HCT116 (cell line): ENCODE measurements around the gene MFAP1.
"Not testable (repeated sequence)": the region's sequence is repeated elsewhere in the genome, so short reads cannot be mapped to it uniquely, and the experiment has no call there.

ENCODE experiments used
- EGR1 ChIP-seq: IDR thresholded peaks from 2 replicates; pipeline ENCODE4 v1.6.1; 2012; ENCODE audit warnings: low read depth
- POLR2A ChIP-seq: IDR thresholded peaks from 2 replicates; pipeline ENCODE4 v1.7.0; 2011; ENCODE audit warnings: borderline replicate concordance; ENCODE audit not compliant: insufficient read depth, insufficient read length; ENCODE audit errors: extremely low read depth
- TF ChIP-seq, protein P1 (sequence below), 3 experiments: fragments of 200-600 bp in 1 of 3; sonication (generic) in 1 of 3; IDR thresholded peaks in 2 of 3; conservative IDR thresholded peaks in 1 of 3; 2 replicates each; pipeline ENCODE4 v1.5.1; 2012 to 2017; ENCODE audit warnings: low read depth in 2 of 3, low read length in 2 of 3, antibody characterized with exemption in 1 of 3, borderline replicate concordance in 1 of 3, control low read depth in 1 of 3, mild to moderate bottlenecking in 1 of 3, mixed read lengths in 1 of 3, mixed run types in 1 of 3, moderate library complexity in 1 of 3; ENCODE audit not compliant: insufficient read depth in 1 of 3
- TF ChIP-seq, protein P2 (sequence below): IDR thresholded peaks from 2 replicates; pipeline ENCODE4 v1.6.1; 2012

DNA sequence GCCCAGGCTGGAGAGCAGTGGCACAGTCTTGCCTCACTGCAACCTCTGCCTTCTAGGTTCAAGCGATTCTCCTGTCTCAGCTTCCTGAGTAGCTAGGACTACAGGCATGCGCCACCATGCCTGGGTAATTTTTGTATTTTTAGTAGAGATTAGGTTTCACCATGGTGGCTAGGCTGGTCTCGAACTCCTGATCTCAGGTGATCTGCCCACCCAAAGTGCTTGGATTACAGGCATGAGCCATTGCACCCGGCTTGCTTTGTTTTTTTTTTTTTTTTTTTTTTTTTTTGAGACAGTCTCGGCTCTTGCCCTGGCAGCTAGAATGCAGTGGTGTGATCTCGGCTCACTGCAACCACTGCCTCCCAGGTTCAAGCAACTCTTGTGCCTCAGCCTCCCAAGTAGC is 8.0 kb upstream of the MFAP1 start:
- not testable (repeated sequence) for TF ChIP-seq POLR2A, EGR1
- TF ChIP-seq, protein P1, sequence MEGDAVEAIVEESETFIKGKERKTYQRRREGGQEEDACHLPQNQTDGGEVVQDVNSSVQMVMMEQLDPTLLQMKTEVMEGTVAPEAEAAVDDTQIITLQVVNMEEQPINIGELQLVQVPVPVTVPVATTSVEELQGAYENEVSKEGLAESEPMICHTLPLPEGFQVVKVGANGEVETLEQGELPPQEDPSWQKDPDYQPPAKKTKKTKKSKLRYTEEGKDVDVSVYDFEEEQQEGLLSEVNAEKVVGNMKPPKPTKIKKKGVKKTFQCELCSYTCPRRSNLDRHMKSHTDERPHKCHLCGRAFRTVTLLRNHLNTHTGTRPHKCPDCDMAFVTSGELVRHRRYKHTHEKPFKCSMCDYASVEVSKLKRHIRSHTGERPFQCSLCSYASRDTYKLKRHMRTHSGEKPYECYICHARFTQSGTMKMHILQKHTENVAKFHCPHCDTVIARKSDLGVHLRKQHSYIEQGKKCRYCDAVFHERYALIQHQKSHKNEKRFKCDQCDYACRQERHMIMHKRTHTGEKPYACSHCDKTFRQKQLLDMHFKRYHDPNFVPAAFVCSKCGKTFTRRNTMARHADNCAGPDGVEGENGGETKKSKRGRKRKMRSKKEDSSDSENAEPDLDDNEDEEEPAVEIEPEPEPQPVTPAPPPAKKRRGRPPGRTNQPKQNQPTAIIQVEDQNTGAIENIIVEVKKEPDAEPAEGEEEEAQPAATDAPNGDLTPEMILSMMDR (IDR thresholded peaks at IDR 0.05 in 2 of 3, conservative IDR thresholded peaks at IDR 0.05 in 1 of 3; ENCODE audit: borderline replicate concordance in 1 of 3, insufficient read depth in 1 of 3, low read depth in 2 of 3, low read length in 2 of 3): not testable (repeated sequence)
- TF ChIP-seq, protein P2, sequence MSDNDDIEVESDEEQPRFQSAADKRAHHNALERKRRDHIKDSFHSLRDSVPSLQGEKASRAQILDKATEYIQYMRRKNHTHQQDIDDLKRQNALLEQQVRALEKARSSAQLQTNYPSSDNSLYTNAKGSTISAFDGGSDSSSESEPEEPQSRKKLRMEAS: not testable (repeated sequence)
